IPS-15b (cell line): Measurements from ENCODE around the gene POFUT2.

Source experiments
- H3K27me3 ChIP-seq: one replicate; pipeline ENCODE4 v1.6.1; 2013; ENCODE audit warnings: low read length; ENCODE audit not compliant: control insufficient read depth, insufficient read depth
- H3K36me3 ChIP-seq: one replicate; pipeline ENCODE4 v1.6.1; 2013; ENCODE audit warnings: low read length; ENCODE audit not compliant: control insufficient read depth, insufficient read depth
- H3K4me1 ChIP-seq: one replicate; pipeline ENCODE4 v1.6.1; 2013; ENCODE audit warnings: mild to moderate bottlenecking, low read length; ENCODE audit not compliant: control insufficient read depth, insufficient read depth
- H3K4me3 ChIP-seq: one replicate; pipeline ENCODE4 v1.5.1; 2013; ENCODE audit warnings: low read depth, low read length
- H3K9ac ChIP-seq: one replicate; pipeline ENCODE4 v1.6.1; 2013; ENCODE audit warnings: low read depth, mild to moderate bottlenecking, low read length
- H3K9me3 ChIP-seq: one replicate; pipeline ENCODE4 v1.6.1; 2013; ENCODE audit warnings: mild to moderate bottlenecking, low read length; ENCODE audit not compliant: control insufficient read depth, insufficient read depth

The POFUT2 gene

GRCh38 chr21:45259206-45259840, 28.4 kb downstream of the POFUT2 start:
- Histone ChIP-seq H3K4me3 (no peak overlapping the region), H3K9ac (no peak overlapping the region), H3K4me1 (no peaks in the 10 kb centered on the region), H3K9me3 (no peaks in the 10 kb centered on the region), H3K36me3 (peaks cover 9% of the 10 kb centered on the region), H3K27me3 (no peaks in the 10 kb centered on the region)

GRCh38 chr21:45258466-45258865, 29.2 kb downstream of the POFUT2 start:
- Histone ChIP-seq H3K9me3 (no peaks in the 10 kb centered on the region), H3K9ac (no peak overlapping the region), H3K4me3 (no peak overlapping the region), H3K27me3 (no peaks in the 10 kb centered on the region), H3K36me3 (peaks cover 4% of the 10 kb centered on the region), H3K4me1 (no peaks in the 10 kb centered on the region)

- no peaks in the 10 kb centered on the region for H3K27me3 ChIP-seq
- no peaks in the 10 kb centered on the region for H3K36me3 ChIP-seq
- H3K9me3 ChIP-seq: no peaks in the 10 kb centered on the region
- H3K4me1 ChIP-seq: no peaks in the 10 kb centered on the region
- H3K4me3 ChIP-seq: no peak overlapping the region
- H3K9ac ChIP-seq: no peak overlapping the region
Measured at GRCh38 chr21:45257673-45258341, 29.9 kb downstream of the POFUT2 start.

- no peak overlapping the region for H3K4me3 ChIP-seq
- no peaks in the 10 kb centered on the region for H3K9me3 ChIP-seq
- H3K9ac ChIP-seq: no peak overlapping the region
- H3K4me1 ChIP-seq: no peaks in the 10 kb centered on the region
- no peaks in the 10 kb centered on the region for H3K27me3 ChIP-seq
- no peaks in the 10 kb centered on the region for H3K36me3 ChIP-seq
Measured at GRCh38 chr21:45256912-45257672, 30.6 kb downstream of the POFUT2 start.

DNA sequence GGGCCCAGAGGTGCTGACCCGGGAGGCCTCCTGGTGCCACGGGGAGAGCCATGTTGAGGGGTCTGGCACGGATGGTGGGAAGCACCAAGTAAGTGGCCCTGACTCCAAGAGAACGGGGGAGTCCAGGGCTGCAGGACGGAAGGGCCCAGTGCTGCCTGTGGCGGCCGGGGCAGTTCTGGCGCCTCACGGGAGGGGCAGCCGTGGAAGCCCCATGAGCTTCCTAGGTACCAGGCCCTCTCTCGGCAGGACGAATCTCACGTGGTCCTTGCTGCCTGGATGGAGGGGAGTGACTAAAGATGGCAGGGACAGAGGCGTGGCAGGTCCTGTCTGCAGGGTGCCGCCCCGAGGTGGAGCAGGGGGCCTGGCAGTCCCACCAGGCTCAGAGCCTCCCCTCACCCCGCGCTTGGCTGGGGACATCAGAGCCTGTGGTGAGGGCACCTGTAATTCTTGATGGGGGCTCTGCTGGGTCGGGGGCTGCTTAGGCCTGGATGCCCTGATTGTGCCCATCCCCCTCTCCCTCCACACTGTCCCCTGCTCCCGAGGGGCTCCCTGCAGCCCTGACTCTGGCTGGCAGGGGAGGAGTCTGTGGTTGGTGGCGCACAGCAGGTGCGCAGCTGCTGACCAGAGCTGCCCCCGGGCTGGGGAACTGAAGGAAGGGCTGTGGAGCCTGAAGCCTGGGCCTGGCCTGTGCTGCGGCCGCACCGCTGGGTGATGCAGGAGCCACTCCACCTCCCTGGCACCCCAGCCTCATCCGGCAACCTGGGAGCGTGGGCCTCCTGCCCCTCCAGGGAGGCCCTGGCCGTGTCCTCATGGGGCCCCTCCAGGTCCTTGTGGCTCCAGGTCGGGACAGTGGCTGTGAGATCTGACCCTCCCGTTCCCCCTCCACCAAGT, 31.4 kb downstream of the POFUT2 start:
- Histone ChIP-seq H3K9ac (no peak overlapping the region), H3K9me3 (no peaks in the 10 kb centered on the region), H3K4me1 (no peaks in the 10 kb centered on the region), H3K27me3 (no peaks in the 10 kb centered on the region), H3K36me3 (no peaks in the 10 kb centered on the region), H3K4me3 (no peak overlapping the region)

GRCh38 chr21:45255381-45256020, 32.2 kb downstream of the POFUT2 start:
- Histone ChIP-seq H3K9ac (no peak overlapping the region), H3K4me3 (no peak overlapping the region), H3K9me3 (no peaks in the 10 kb centered on the region), H3K36me3 (no peaks in the 10 kb centered on the region), H3K27me3 (no peaks in the 10 kb centered on the region), H3K4me1 (no peaks in the 10 kb centered on the region)

DNA sequence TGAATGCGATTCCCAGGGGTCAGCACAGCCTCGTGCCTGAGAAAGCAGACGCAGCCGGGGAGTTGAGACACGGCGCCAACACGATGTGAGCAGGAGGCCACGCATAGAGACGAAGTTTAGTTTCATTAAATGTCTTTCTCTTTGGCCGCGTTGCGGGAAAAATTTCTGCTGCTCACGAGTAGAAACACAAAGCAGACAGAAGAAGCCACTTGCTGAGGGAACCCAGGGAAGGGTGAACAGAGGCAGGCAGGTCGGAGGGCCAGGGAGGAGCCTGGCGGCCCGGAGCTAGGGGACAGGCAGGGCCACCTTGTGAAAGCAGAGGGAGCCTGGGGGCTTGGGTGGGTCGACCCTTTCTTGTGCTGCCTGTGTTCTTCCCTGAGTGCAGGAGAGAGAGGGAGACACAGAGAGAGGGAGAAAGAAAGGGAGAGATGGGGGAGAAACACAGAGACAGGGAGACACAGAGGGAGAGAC, 33.2 kb downstream of the POFUT2 start:
- no peaks in the 10 kb centered on the region for H3K27me3 ChIP-seq
- H3K4me3 ChIP-seq: no peak overlapping the region
- no peak overlapping the region for H3K9ac ChIP-seq
- no peaks in the 10 kb centered on the region for H3K36me3 ChIP-seq
- H3K9me3 ChIP-seq: no peaks in the 10 kb centered on the region
- no peaks in the 10 kb centered on the region for H3K4me1 ChIP-seq

DNA sequence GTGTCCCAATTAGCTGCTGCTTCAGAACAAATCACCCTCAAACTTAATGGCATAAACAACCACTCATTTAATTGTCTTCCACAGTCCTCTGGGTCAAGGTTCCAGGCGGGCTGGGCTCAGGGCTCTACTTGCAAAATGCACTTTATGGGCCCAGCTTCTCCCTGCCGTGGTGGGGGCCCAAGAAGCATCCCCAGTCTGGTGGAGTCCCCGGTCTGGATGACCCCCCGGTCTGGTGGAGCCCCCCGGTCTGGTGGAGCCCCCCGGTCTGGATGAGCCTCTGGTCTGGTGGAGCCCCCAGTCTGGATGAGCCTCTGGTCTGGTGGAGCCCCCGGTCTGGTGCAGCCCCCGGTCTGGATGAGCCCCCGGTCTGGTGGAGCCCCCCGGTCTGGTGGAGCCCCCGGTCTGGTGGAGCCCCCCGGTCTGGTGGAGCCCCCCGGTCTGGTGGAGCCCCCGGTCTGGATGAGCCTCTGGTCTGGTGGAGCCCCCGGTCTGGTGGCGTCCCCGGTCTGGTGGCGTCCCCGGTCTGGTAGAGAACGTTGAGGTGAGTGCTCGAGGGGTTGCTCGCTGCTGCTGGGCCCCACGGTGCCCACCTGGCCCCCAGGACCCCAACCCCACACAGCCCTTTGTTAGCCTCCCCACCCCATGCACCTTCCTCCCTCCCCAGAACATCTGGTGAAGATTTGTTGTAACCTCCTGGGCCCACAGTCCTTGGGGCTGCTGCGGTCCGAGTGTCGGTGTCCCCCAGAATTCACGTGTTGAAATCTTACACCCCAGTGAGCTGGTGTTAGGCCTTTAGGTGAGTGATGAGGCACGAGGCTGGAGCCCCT, 33.8 kb downstream of the POFUT2 start:
- H3K36me3 ChIP-seq: no peaks in the 10 kb centered on the region
- peaks cover 3% of the 10 kb centered on the region for H3K4me1 ChIP-seq
- H3K27me3 ChIP-seq: no peaks in the 10 kb centered on the region
- no peak overlapping the region for H3K9ac ChIP-seq
- H3K9me3 ChIP-seq: no peaks in the 10 kb centered on the region
- H3K4me3 ChIP-seq: no peak overlapping the region

DNA sequence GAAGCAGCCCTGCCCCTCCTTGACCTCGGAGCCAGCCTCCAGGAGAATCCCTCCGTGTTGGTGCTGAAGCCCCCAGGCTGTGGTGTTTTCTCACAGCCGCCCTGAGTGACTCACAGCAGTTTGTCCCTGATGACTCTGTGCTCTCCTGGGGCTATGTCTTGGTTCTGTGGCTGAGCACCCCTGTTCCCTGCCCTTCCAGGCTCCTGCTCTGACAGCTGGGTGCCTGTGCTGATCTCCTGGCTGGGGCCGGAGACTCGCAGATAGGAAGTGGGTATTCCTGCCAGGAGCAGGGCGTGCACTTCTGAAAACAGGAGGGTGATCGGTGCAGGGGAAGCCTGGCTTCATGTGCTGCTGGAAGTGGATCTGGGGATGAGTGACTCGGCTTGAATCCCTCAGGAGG, 34.5 kb downstream of the POFUT2 start:
- H3K9ac ChIP-seq: no peak overlapping the region
- no peaks in the 10 kb centered on the region for H3K9me3 ChIP-seq
- H3K4me3 ChIP-seq: no peak overlapping the region
- peaks cover 5% of the 10 kb centered on the region for H3K4me1 ChIP-seq
- no peaks in the 10 kb centered on the region for H3K36me3 ChIP-seq
- no peaks in the 10 kb centered on the region for H3K27me3 ChIP-seq

- Histone ChIP-seq H3K9ac (no peak overlapping the region), H3K9me3 (no peaks in the 10 kb centered on the region), H3K27me3 (no peaks in the 10 kb centered on the region), H3K4me1 (peaks cover 5% of the 10 kb centered on the region), H3K4me3 (no peak overlapping the region), H3K36me3 (no peaks in the 10 kb centered on the region)
Measured at GRCh38 chr21:45252448-45252925, 35.2 kb downstream of the POFUT2 start.
